GM12874 (cell line): ENCODE data around the gene ALOXE3.
A peak's percentile ranks its signal among the peaks of the same experiment; 100 is the strongest.

Source experiments
- TF ChIP-seq, protein P1 (sequence below): IDR thresholded peaks from 2 replicates; pipeline ENCODE4 v1.5.1; 2011; ENCODE audit warnings: low read depth, mild to moderate bottlenecking, control low read depth, low read length, moderate library complexity; ENCODE audit not compliant: insufficient read depth

Gene ALOXE3

DNA sequence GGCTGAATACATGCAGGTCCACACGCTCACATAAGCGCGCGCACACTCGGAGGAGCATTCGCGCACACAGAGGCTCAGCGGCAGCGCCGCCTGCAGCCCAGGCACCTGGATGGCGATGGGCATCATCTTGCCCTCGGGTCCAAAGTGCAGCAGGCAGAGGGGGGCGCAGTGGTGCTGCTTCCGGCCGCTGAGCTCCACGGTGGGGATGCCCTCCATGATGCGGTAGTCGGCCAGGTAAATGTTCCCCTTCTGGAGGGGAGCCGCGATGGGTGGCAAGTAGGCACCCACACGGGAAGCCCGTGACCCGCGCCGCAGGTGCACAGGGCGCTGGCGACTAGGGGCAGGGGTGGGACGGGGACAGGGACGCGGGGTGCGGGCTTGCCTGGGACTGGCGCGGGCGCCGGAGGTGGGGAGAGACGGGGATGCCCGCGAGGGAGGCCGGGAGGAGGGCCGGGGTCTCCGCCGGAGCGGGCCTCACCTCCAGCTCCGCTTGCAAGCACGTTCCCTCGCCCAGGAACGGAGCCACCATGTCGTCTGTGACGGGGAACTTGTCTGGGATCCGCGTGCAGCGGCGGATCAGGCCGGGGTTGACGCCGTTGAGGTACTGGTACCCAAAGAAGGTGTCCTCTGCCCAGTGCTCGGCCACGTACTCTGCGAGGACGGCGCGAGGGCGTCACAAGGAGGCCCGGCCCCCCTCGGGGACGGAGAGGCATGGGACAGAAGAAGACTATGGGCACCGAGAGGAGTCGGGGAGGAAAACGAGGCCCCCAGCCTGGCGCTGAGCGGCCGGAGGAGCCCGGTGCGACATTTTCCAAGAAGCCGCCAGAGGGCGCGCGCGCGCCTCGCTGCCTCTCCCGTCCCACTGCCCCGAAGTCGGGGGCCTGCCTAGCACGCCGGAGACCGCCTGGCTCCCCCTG, 38.8 kb downstream of the ALOXE3 start:
- TF ChIP-seq, protein P1, sequence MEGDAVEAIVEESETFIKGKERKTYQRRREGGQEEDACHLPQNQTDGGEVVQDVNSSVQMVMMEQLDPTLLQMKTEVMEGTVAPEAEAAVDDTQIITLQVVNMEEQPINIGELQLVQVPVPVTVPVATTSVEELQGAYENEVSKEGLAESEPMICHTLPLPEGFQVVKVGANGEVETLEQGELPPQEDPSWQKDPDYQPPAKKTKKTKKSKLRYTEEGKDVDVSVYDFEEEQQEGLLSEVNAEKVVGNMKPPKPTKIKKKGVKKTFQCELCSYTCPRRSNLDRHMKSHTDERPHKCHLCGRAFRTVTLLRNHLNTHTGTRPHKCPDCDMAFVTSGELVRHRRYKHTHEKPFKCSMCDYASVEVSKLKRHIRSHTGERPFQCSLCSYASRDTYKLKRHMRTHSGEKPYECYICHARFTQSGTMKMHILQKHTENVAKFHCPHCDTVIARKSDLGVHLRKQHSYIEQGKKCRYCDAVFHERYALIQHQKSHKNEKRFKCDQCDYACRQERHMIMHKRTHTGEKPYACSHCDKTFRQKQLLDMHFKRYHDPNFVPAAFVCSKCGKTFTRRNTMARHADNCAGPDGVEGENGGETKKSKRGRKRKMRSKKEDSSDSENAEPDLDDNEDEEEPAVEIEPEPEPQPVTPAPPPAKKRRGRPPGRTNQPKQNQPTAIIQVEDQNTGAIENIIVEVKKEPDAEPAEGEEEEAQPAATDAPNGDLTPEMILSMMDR, result peak; percentile 96

DNA sequence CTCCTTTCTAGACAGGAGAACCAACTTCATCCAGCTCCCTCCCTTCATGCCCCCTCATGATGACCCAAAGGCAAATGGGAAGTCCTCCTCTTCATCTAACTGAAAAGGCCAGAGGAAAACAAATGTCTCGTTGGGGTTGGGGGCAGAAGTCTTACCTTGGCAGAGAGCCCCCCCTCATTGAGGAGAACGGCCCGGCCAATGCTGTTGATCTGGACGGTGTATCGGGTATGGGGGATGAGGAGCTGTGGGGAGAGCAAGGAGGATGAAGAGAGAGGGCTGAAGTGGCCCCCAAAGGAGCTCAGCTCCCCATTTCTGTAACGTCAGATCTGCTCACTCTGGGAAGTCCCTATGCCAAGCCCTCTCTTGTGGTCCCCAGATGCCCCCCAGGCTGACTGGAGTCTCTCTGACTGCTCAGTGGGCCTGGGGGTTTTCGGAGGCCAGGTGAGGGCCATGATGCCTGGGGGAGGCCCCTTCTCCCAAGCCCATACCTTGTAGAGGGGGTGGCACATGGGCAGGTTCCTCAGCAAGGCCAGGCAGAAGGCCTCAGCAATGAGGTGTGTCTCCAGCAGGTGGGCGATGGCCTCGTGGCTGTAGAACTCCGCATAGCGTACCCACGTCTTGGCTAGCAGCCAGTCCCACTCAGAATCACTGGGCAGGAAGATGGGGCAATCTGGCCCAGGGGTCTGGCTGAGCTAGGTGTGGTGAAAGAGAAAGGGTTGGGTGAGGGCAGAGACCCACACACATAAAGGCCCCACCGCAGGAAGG, 41.6 kb downstream of the ALOXE3 start:
- TF ChIP-seq, protein P1, result no peak

DNA sequence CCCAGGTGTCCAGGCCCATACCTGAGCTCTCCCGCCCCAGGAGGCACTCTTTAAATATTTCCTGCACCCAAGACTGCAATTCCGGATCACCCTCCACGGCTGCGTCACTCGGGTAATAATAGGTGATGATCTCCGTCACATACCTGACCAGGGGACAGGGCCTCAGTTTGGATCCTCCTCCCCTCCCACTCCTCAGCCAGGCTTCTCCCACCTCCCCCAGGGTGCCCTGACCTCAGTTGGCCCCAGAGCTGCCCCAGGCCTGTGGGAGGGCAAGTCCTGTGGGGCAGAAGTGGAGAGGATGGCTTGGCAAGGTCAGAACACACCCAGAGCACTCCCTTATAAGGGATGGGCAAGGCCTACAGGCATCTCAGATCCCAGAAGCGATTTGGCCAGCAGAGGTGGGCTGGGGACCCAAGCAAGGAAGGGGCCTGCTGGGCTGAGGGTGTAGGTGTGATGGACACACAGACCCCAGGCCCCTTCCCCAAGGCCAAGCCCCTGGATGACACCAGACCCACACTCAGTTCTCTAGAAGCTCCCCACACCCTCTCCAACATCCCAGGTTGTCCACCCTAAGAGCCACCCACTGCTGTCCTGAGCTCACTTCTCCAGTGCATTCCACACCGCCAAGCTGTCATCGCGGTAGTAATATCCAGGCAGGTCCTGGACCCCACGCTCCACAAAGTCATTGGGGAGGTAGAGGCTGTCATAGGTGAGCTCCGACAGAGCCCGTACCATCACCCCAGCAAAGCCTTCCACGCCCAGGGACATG, 42.6 kb downstream of the ALOXE3 start:
- TF ChIP-seq, protein P1, result no peak

DNA sequence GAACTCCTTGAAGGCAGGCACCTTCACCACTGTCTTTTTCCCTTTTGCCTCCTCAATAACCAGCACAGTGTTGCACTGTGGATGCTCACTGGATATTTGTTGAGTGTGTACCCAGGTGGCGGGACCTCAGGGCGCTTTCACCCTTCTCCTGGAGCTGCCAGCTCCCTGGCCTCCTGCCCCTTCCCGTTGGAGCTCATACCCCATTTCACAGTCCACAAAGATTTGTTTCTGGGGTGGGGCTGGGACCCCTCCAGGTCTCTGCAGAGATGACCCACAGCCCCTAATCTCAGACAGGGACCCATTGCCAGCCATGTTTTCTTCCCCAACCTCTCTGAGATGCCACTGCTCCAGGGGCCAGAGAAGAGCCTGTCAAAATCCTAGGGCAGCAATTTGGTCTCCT, 43.2 kb downstream of the ALOXE3 start:
- TF ChIP-seq, protein P1, result no peak

DNA sequence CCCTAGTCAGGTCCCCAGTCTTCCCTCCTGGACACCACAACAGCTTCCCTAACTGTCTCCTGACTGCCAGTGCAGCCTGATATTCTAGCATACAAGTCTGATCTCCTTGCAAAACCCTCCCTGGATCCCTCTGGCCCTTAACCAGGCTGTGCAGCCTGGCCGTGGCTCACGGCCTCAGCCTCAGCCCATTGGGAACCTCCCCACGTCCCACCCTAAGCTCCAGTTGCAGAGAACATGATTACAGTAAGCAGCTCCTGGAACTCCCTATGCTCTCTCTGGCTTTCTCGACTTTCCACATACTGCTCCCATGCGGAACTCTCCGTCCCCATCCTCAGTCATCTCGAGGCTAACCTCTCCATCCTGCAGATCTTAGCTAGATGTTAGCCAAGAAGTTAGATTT, 43.8 kb downstream of the ALOXE3 start:
- TF ChIP-seq, protein P1, result no peak

DNA sequence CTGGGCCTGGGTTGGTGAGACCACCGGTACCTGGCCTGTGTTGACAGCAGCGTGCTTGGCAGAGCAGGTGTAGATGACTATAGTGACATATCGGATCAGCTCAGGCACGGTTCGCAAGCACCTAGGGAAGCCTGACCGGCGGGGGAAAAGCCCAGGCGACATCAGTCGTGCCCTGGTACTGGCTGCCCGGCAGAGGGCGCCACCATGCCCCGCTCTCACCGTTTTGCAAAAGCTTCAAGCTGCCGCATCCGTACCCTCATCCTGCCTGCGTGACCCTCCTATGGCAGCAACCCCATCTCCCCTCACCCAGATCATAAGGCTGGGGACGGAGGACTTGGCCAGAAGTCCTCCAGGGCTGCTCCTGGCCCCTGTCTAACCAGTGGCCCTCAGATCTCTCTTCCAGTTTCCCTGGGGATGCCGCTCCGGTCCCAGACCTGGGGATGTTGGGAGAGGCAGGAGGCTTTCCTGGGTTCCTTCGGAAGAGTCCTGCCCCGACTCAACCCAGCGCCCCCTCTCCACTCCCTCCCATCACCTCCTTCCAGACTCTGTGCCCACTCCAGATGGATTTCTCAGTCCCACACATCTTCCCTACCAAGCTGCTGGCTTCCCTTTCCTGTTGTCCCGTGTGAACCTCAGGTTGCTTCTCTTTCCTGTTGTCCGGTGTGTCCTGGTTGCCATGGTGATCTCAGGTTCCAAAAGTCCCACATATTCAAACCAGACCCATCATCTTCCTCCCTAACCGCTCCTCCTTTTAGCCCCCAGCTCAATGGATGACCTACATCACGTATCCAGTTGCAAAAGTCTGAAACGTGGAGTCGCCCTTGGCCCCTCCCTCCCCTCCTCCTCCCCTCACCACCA, 44.5 kb downstream of the ALOXE3 start:
- TF ChIP-seq, protein P1, result peak; percentile 99
